Measurements from ENCODE around the gene GSK3B.
A peak's percentile ranks its signal among the peaks of the same experiment; 100 is the strongest.

Gene GSK3B

GRCh38 chr3:120111898-120112297 is 17.7 kb upstream of the GSK3B start:
- H3K27me3 Mint-ChIP-seq = no peaks in the 10 kb centered on the region

GRCh38 chr3:120103276-120103675 is 9.0 kb upstream of the GSK3B start:
- peaks cover 7% of the 10 kb centered on the region for H3K36me3 Mint-ChIP-seq
- no peaks in the 10 kb centered on the region for H3K27me3 Mint-ChIP-seq
- H3K4me1 Mint-ChIP-seq (ENCODE audit: low read depth) = peaks cover 6% of the 10 kb centered on the region
- H3K9me3 Mint-ChIP-seq (ENCODE audit: low read depth) = no peaks in the 10 kb centered on the region
- H3K27ac Mint-ChIP-seq = no peak overlapping the region
- H3K4me3 Mint-ChIP-seq = no peak overlapping the region

More at GRCh38 chr3:120111898-120112297, 17.7 kb upstream of the GSK3B start:
- Mint-ChIP-seq H3K36me3 (peaks cover 6% of the 10 kb centered on the region), H3K27ac (no peak overlapping the region), H3K4me3 (no peak overlapping the region), H3K9me3 (ENCODE audit: low read depth) (peaks cover under 1% of the 10 kb centered on the region), H3K4me1 (ENCODE audit: low read depth) (no peaks in the 10 kb centered on the region)

- Mint-ChIP-seq H3K4me1 (ENCODE audit: low read depth) (peaks cover 6% of the 10 kb centered on the region), H3K36me3 (peaks cover 7% of the 10 kb centered on the region), H3K27me3 (no peaks in the 10 kb centered on the region), H3K27ac (no peak overlapping the region), H3K9me3 (ENCODE audit: low read depth) (no peaks in the 10 kb centered on the region), H3K4me3 (no peak overlapping the region)
These were observed 8.4 kb upstream of the GSK3B start for GRCh38 chr3:120102674-120103073.

- no peaks in the 10 kb centered on the region for H3K9me3 Mint-ChIP-seq (ENCODE audit: low read depth)
- peaks cover 9% of the 10 kb centered on the region for H3K4me1 Mint-ChIP-seq (ENCODE audit: low read depth)
- H3K4me3 Mint-ChIP-seq = no peak overlapping the region
- no peaks in the 10 kb centered on the region for H3K27me3 Mint-ChIP-seq
- H3K27ac Mint-ChIP-seq = no peak overlapping the region
- peaks cover 7% of the 10 kb centered on the region for H3K36me3 Mint-ChIP-seq
These were observed 8.0 kb upstream of the GSK3B start for GRCh38 chr3:120102232-120102631.

GRCh38 chr3:120101624-120102023 is 7.4 kb upstream of the GSK3B start:
- no peak overlapping the region for H3K4me3 Mint-ChIP-seq
- no peaks in the 10 kb centered on the region for H3K9me3 Mint-ChIP-seq (ENCODE audit: low read depth)
- H3K4me1 Mint-ChIP-seq (ENCODE audit: low read depth) = peaks cover 14% of the 10 kb centered on the region
- no peaks in the 10 kb centered on the region for H3K27me3 Mint-ChIP-seq
- no peak overlapping the region for H3K27ac Mint-ChIP-seq
- peaks cover 7% of the 10 kb centered on the region for H3K36me3 Mint-ChIP-seq

GRCh38 chr3:120100711-120101110 is 6.5 kb upstream of the GSK3B start:
- no peaks in the 10 kb centered on the region for H3K27me3 Mint-ChIP-seq
- no peak overlapping the region for H3K4me3 Mint-ChIP-seq
- no peak overlapping the region for H3K27ac Mint-ChIP-seq
- H3K36me3 Mint-ChIP-seq = peaks cover 7% of the 10 kb centered on the region
- no peaks in the 10 kb centered on the region for H3K9me3 Mint-ChIP-seq (ENCODE audit: low read depth)
- H3K4me1 Mint-ChIP-seq (ENCODE audit: low read depth) = peaks cover 18% of the 10 kb centered on the region

- Mint-ChIP-seq H3K4me3 (no peak overlapping the region), H3K27ac (no peak overlapping the region), H3K27me3 (no peaks in the 10 kb centered on the region), H3K36me3 (peaks cover 7% of the 10 kb centered on the region), H3K9me3 (ENCODE audit: low read depth) (no peaks in the 10 kb centered on the region), H3K4me1 (ENCODE audit: low read depth) (peaks cover 20% of the 10 kb centered on the region)
These were observed 4.5 kb upstream of the GSK3B start for GRCh38 chr3:120098710-120099109.

GRCh38 chr3:120095979-120096426 is 1.8 kb upstream of the GSK3B start:
- no peaks in the 10 kb centered on the region for H3K9me3 Mint-ChIP-seq (ENCODE audit: low read depth)
- H3K4me1 Mint-ChIP-seq (ENCODE audit: low read depth) = peaks cover 20% of the 10 kb centered on the region
- H3K36me3 Mint-ChIP-seq = peaks cover 5% of the 10 kb centered on the region
- no peaks in the 10 kb centered on the region for H3K27me3 Mint-ChIP-seq
- peak overlapping the region; percentile 92 for H3K27ac Mint-ChIP-seq
- no peak overlapping the region for H3K4me3 Mint-ChIP-seq

GRCh38 chr3:120095226-120095978 is 1.2 kb upstream of the GSK3B start:
- Mint-ChIP-seq H3K27ac (peak overlapping the region; percentile 92), H3K9me3 (ENCODE audit: low read depth) (no peaks in the 10 kb centered on the region), H3K36me3 (peaks cover 5% of the 10 kb centered on the region), H3K27me3 (no peaks in the 10 kb centered on the region), H3K4me1 (ENCODE audit: low read depth) (peaks cover 20% of the 10 kb centered on the region), H3K4me3 (no peak overlapping the region)

GRCh38 chr3:120094776-120095225 is 554 bp upstream of the GSK3B start:
- peak overlapping the region; percentile 92 for H3K27ac Mint-ChIP-seq
- peaks cover 5% of the 10 kb centered on the region for H3K36me3 Mint-ChIP-seq

GRCh38 chr3:120093119-120093910 is 932 bp downstream of the GSK3B start:
- peaks cover 6% of the 10 kb centered on the region for H3K36me3 Mint-ChIP-seq

More at GRCh38 chr3:120094776-120095225, 554 bp upstream of the GSK3B start:
- Mint-ChIP-seq H3K4me1 (ENCODE audit: low read depth) (peaks cover 20% of the 10 kb centered on the region), H3K4me3 (no peak overlapping the region), H3K9me3 (ENCODE audit: low read depth) (no peaks in the 10 kb centered on the region), H3K27me3 (no peaks in the 10 kb centered on the region)

GRCh38 chr3:120092474-120092873 is 1.8 kb downstream of the GSK3B start:
- Mint-ChIP-seq H3K4me3 (no peak overlapping the region), H3K9me3 (ENCODE audit: low read depth) (no peaks in the 10 kb centered on the region), H3K27ac (no peak overlapping the region), H3K27me3 (no peaks in the 10 kb centered on the region), H3K4me1 (ENCODE audit: low read depth) (peaks cover 24% of the 10 kb centered on the region), H3K36me3 (peaks cover 6% of the 10 kb centered on the region)

More at GRCh38 chr3:120093119-120093910, 932 bp downstream of the GSK3B start:
- no peak overlapping the region for H3K27ac Mint-ChIP-seq
- H3K9me3 Mint-ChIP-seq (ENCODE audit: low read depth) = no peaks in the 10 kb centered on the region
- H3K4me1 Mint-ChIP-seq (ENCODE audit: low read depth) = peaks cover 24% of the 10 kb centered on the region
- no peak overlapping the region for H3K4me3 Mint-ChIP-seq
- no peaks in the 10 kb centered on the region for H3K27me3 Mint-ChIP-seq

GRCh38 chr3:120090422-120090821 is 3.8 kb downstream of the GSK3B start:
- no peaks in the 10 kb centered on the region for H3K27me3 Mint-ChIP-seq
- peaks cover 25% of the 10 kb centered on the region for H3K4me1 Mint-ChIP-seq (ENCODE audit: low read depth)
- H3K27ac Mint-ChIP-seq = no peak overlapping the region
- peaks cover 6% of the 10 kb centered on the region for H3K36me3 Mint-ChIP-seq
- no peaks in the 10 kb centered on the region for H3K9me3 Mint-ChIP-seq (ENCODE audit: low read depth)
- H3K4me3 Mint-ChIP-seq = no peak overlapping the region

- peaks cover 6% of the 10 kb centered on the region for H3K36me3 Mint-ChIP-seq
- no peaks in the 10 kb centered on the region for H3K9me3 Mint-ChIP-seq (ENCODE audit: low read depth)
- peak overlapping the region; percentile 41 for H3K4me3 Mint-ChIP-seq
- H3K4me1 Mint-ChIP-seq (ENCODE audit: low read depth) = peaks cover 31% of the 10 kb centered on the region
- no peak overlapping the region for H3K27ac Mint-ChIP-seq
- H3K27me3 Mint-ChIP-seq = no peaks in the 10 kb centered on the region
These were observed 5.2 kb downstream of the GSK3B start for GRCh38 chr3:120089089-120089488.

GRCh38 chr3:120088622-120089021 is 5.6 kb downstream of the GSK3B start:
- Mint-ChIP-seq H3K9me3 (ENCODE audit: low read depth) (no peaks in the 10 kb centered on the region), H3K27me3 (no peaks in the 10 kb centered on the region), H3K4me1 (ENCODE audit: low read depth) (peaks cover 34% of the 10 kb centered on the region), H3K4me3 (peak overlapping the region; percentile 41), H3K27ac (peak overlapping the region; percentile 59), H3K36me3 (peaks cover 6% of the 10 kb centered on the region)

Measured in activated naive CD8-positive, alpha-beta T cell (primary cell).